Stimulated activated naive B cell treated with anti-CD40 and anti-IgM and Interleukin-4, amounts not matched to agents 10 μg/mL and 1 μg/mL and 100 μg/mL, for 72 hours (primary cell): ENCODE results near the gene TMEM116.
"Not testable (repeated sequence)": the region's sequence is repeated elsewhere in the genome, so short reads cannot be mapped to it uniquely, and the experiment has no call there.

ENCODE experiments used
- ATAC-seq, 2 donors: fragments of 150-1000 bp; cut with Tn5 transposase; replicated peaks; 2 replicates each; pipeline ENCODE4 v1.10.0; 2021; ENCODE audit warnings: moderate library complexity in 1 of 2
- DNase-seq: peaks from one replicate; pipeline ENCODE4 v3.0.0; 2021
- H3K27ac Mint-ChIP-seq: one replicate; pipeline ENCODE4 v1.8.0; 2022; ENCODE audit warnings: mild to moderate bottlenecking, mixed read lengths
- H3K27me3 Mint-ChIP-seq, 2 donors: one replicate each; pipeline ENCODE4 v1.8.0; 2022; ENCODE audit warnings: mixed read lengths in 2 of 2
- H3K36me3 Mint-ChIP-seq, 2 donors: one replicate each; pipeline ENCODE4 v1.8.0; 2022; ENCODE audit warnings: mixed read lengths in 2 of 2, mild to moderate bottlenecking in 1 of 2
- H3K4me1 Mint-ChIP-seq, 2 donors: one replicate each; pipeline ENCODE4 v1.8.0; 2022; ENCODE audit warnings: mixed read lengths in 2 of 2, mild to moderate bottlenecking in 1 of 2
- H3K4me3 Mint-ChIP-seq, 2 donors: one replicate each; pipeline ENCODE4 v1.8.0; 2022; ENCODE audit warnings: mild to moderate bottlenecking in 2 of 2, mixed read lengths in 2 of 2, moderate library complexity in 1 of 2
- H3K9me3 Mint-ChIP-seq, 2 donors: one replicate each; pipeline ENCODE4 v1.8.0; 2022; ENCODE audit warnings: mixed read lengths in 2 of 2, mild to moderate bottlenecking in 1 of 2

The TMEM116 gene

DNA sequence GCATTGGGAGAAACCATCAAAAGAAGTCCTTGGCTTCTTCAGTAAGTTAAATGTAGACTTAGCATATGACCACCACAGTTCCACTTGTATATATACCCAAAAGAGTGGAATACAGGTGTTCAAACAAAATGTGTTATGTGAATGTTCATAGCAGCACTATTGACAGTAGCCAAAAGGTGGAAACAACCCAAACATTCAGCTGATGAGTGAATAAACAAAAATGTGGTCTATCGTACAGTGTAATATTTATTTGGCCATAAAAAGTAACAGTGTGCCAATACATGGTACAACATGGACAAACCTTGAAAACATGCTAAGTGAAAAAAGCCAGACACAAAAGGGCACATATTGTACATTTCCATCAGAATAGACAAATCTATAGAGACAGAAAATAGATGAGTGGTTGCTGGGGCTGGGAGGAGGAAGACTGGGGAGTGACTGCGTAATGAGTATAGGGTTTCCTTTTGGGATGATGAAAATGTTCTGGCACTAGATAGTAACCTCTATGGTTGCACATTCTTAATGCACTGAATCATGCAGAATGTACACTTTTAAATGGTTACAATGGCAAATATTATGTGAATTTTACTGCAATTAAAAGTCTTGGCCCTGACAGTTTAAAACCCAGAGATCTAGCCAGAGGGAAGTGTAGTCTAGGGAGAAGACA, 5.7 kb upstream of the TMEM116 start:
- Mint-ChIP-seq H3K36me3 (peaks cover 39 to 62% of the 10 kb centered on the region in 2 donors), H3K4me1 (peaks cover 51 to 79% of the 10 kb centered on the region in 2 donors), H3K27ac (peak overlapping the region; percentile 75), H3K4me3 (no peak overlapping the region), H3K9me3 (peaks cover 8% of the 10 kb centered on the region in 2 donors), H3K27me3 (no peaks in the 10 kb centered on the region)
- ATAC-seq (no peak), DNase-seq (no peak)

- Mint-ChIP-seq H3K4me3 (peak overlapping the region in 1 of 2 donors; percentile 22), H3K9me3 (peaks cover 8% of the 10 kb centered on the region in 2 donors), H3K27ac (no peak overlapping the region), H3K4me1 (peaks cover 45 to 71% of the 10 kb centered on the region in 2 donors), H3K27me3 (no peaks in the 10 kb centered on the region), H3K36me3 (peaks cover 34 to 56% of the 10 kb centered on the region in 2 donors)
- ATAC-seq, result no peak
- no peak for DNase-seq
Measured at GRCh38 chr12:112017041-112017440, 4.1 kb upstream of the TMEM116 start.

- H3K27me3 Mint-ChIP-seq, result no peaks in the 10 kb centered on the region
- no peak for DNase-seq
- peaks cover 32 to 60% of the 10 kb centered on the region in 2 donors for H3K36me3 Mint-ChIP-seq
- peak overlapping the region; percentile 43 to 97 for H3K4me3 Mint-ChIP-seq
- H3K9me3 Mint-ChIP-seq, result peaks cover 8% of the 10 kb centered on the region in 2 donors
- H3K27ac Mint-ChIP-seq, result peak overlapping the region; percentile 92
- peaks cover 49 to 76% of the 10 kb centered on the region in 2 donors for H3K4me1 Mint-ChIP-seq
- ATAC-seq, result no peak
Measured at GRCh38 chr12:112015938-112016337, 3.0 kb upstream of the TMEM116 start.

- peaks cover 28 to 55% of the 10 kb centered on the region in 2 donors for H3K36me3 Mint-ChIP-seq
- ATAC-seq (peak; percentile 57 to 62), DNase-seq (peak; percentile 56)
- peak overlapping the region; percentile 94 to 97 for H3K4me3 Mint-ChIP-seq
- H3K27ac Mint-ChIP-seq, result peak overlapping the region; percentile 92
- no peaks in the 10 kb centered on the region for H3K27me3 Mint-ChIP-seq
- peaks cover 8% of the 10 kb centered on the region in 2 donors for H3K9me3 Mint-ChIP-seq
- H3K4me1 Mint-ChIP-seq, result peaks cover 36 to 59% of the 10 kb centered on the region in 2 donors
Measured at GRCh38 chr12:112013601-112014402, 837 bp upstream of the TMEM116 start.

- H3K4me1 Mint-ChIP-seq, result peaks cover 30 to 50% of the 10 kb centered on the region in 2 donors
- peaks cover 21 to 39% of the 10 kb centered on the region in 2 donors for H3K36me3 Mint-ChIP-seq
Measured at GRCh38 chr12:112011685-112012084, 1.3 kb downstream of the TMEM116 start.

DNA sequence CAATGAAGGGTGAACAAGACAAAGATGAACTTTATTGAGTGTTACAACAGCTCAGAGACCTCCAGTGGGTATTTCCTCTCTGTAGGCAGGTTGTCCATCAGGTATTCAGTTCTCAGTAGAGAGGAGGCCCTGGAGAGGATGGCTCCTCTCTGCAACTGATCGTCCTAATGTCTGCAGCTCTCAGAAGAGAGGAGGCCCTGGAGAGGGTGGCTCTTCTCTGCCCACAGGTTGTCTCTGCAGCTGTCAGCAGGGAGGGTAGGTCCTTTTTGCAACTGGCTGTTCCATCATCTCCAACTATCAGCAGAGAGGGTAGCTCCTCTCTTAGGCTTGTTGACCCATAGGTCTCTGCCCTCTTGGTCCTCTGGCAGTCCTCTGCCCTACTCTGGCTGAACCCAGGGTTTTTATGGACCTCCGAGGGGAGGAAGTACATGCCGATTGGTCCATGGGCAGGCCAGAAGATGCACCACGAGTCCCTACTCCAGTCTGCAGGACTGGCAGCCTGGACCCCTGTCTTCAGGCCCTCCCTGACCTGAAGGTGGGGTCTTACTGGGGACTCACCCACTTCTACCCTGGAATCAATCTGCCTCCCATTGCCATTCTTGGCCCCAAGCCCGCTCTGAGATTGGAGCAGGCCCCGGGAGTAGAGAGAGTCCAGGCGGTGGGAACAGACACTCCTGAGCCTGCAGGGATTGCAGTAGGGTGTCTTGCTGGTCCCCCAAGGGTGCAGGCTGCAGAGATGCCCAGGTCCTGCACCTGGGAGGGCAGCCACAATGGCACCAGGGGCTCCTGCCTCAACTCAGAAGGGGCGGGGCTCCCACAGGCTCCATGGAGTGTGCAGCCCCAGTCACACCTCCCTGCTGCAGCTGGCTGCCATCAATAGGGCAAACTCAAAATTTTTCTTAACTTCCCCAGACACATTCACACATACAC, 2.3 kb downstream of the TMEM116 start:
- Mint-ChIP-seq H3K9me3 (peaks cover 2% of the 10 kb centered on the region in 2 donors), H3K27ac (no peak overlapping the region), H3K36me3 (peaks cover 12 to 30% of the 10 kb centered on the region in 2 donors), H3K4me3 (no peak overlapping the region), H3K27me3 (no peaks in the 10 kb centered on the region), H3K4me1 (peaks cover 30 to 50% of the 10 kb centered on the region in 2 donors)
- no peak for DNase-seq
- no peak for ATAC-seq

More at GRCh38 chr12:112011685-112012084, 1.3 kb downstream of the TMEM116 start:
- DNase-seq (no peak), ATAC-seq (no peak)
- H3K27ac Mint-ChIP-seq, result no peak overlapping the region
- no peaks in the 10 kb centered on the region for H3K27me3 Mint-ChIP-seq
- H3K9me3 Mint-ChIP-seq, result peaks cover 8% of the 10 kb centered on the region in 2 donors
- H3K4me3 Mint-ChIP-seq, result peak overlapping the region; percentile 94 to 97

DNA sequence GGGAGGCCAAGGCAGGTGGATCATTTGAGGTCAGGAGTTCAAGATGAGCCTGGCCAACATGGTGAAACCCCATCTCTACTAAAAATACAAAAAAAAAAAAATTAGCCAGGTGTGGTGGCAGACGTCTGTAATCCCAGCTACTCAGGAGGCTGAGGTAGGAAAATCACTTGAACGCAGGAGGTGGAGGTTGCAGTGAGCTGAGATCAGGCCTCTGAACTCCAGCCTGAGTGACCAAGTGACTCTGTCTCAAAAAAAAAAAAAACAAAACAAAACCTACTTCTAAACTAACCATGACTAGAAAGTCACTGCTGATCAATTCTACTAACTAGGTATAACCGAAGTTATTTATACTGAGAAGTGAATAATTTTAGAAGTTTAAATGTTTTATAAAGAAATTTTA, 3.4 kb downstream of the TMEM116 start:
- not testable (repeated sequence) for H3K27me3 Mint-ChIP-seq, DNase-seq, ATAC-seq, H3K27ac Mint-ChIP-seq, H3K9me3 Mint-ChIP-seq, H3K4me3 Mint-ChIP-seq
- peaks cover 5 to 22% of the 10 kb centered on the region in 2 donors for H3K36me3 Mint-ChIP-seq
- H3K4me1 Mint-ChIP-seq, result peaks cover 27 to 47% of the 10 kb centered on the region in 2 donors

DNA sequence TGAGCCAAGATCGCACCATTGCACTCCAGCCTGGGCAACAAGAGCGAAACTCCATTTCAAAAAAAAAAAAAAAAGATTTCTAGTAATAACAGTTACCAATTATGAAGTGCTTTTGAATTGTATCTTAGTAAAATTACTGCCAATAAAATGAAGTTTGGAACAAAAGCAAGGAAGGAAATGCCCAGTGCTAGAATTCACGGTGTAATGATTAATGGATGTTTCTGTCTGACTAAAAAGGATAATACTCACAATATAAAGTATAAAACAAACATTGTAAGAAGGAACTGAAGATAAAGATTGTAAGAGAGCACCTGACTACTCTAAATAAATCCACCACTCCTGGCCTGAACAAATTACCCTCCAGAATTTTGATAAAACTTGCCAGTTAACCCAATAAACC, 4.0 kb downstream of the TMEM116 start:
- Mint-ChIP-seq H3K9me3 (no peaks in the 10 kb centered on the region), H3K27me3 (no peaks in the 10 kb centered on the region), H3K27ac (no peak overlapping the region), H3K4me1 (peaks cover 22 to 44% of the 10 kb centered on the region in 2 donors), H3K4me3 (no peak overlapping the region), H3K36me3 (peaks cover 4 to 19% of the 10 kb centered on the region in 2 donors)
- ATAC-seq (no peak), DNase-seq (no peak)

DNA sequence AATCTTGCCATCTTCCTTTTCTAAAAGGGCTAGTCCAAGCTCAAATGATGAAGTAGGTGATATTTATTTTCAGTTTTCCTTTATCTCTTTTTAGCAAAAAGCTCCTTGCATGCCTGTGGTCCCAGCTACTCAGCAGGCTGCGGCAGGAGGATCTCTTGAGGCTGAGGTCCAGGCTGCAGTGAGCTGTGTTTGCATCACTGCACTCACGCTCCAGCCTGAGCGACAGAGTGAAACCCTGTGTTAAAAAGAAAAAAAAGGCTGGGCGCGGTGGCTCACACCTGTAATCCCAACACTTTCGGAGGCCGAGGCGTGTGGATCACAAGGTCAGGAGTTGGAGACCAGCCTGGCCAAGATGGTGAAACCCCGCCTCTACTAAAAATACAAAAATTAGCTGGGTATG, 5.0 kb downstream of the TMEM116 start:
- no peaks in the 10 kb centered on the region for H3K9me3 Mint-ChIP-seq
- no peak overlapping the region for H3K27ac Mint-ChIP-seq
- H3K4me3 Mint-ChIP-seq, result no peak overlapping the region
- DNase-seq (no peak), ATAC-seq (no peak)
- peaks cover 4 to 19% of the 10 kb centered on the region in 2 donors for H3K36me3 Mint-ChIP-seq
- H3K4me1 Mint-ChIP-seq, result peaks cover 22 to 44% of the 10 kb centered on the region in 2 donors
- no peaks in the 10 kb centered on the region for H3K27me3 Mint-ChIP-seq

DNA sequence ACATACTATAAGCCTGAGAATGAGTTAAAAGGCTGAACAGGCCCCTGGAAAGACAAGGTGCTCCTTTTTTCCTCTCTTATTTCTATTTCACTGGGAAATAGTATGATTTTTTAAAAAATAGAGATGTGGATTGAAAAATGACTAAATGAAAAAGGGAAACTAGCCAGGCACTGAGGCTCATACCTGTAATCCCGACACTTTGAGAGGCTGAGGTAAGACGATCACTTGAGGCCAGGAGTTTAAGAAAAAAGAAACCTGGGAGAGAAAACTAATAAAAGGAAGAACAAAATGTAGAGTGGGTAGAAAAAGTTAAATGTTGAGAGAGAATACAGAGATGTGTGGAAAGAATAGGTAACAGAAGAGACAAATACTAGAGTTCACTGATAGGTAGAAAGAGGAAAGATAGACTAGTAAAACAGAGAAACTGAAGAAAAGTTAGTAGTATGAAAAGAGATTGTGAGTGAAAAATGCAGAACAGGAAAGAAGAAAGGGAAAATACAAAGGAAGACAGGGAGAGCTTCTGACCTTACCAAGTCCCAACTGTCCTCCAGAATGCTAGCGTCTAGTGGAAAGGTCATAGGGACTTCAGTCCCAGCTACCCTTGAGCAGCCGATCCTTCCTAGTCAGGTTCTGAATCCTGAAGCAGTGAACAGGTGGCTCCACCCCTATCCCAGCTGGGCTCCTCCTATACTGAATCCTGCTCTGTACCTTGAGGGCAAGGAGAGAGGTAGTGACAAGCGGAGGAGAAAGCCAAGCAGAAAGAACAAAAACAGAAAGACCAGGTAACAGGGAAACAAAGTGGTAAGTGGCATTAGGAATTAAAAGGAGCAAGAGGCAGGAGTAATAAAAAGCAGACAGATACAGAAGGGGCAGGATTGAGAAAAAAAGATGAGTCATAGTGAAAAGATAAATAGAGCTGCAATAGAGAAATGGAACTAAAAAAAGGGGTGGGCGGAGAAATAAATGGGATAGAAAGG, 7.3 kb downstream of the TMEM116 start:
- DNase-seq, result no peak
- peaks cover 16 to 51% of the 10 kb centered on the region in 2 donors for H3K4me1 Mint-ChIP-seq

GRCh38 chr12:112004041-112004440, 8.9 kb downstream of the TMEM116 start:
- Mint-ChIP-seq H3K36me3 (peaks cover 5 to 9% of the 10 kb centered on the region in 2 donors), H3K4me3 (no peak overlapping the region), H3K4me1 (peaks cover 19 to 54% of the 10 kb centered on the region in 2 donors), H3K9me3 (no peaks in the 10 kb centered on the region), H3K27ac (no peak overlapping the region), H3K27me3 (peaks cover 6 to 7% of the 10 kb centered on the region in 2 donors)
- ATAC-seq, result no peak
- no peak for DNase-seq

More for the DNA sequence above, 7.3 kb downstream of the TMEM116 start:
- H3K4me3 Mint-ChIP-seq, result no peak overlapping the region
- peak in 1 of 2 donors; percentile 59 for ATAC-seq
- no peaks in the 10 kb centered on the region for H3K9me3 Mint-ChIP-seq
- no peak overlapping the region for H3K27ac Mint-ChIP-seq
- H3K36me3 Mint-ChIP-seq, result peaks cover 3 to 10% of the 10 kb centered on the region in 2 donors
- H3K27me3 Mint-ChIP-seq, result peaks cover 2 to 3% of the 10 kb centered on the region in 2 donors

DNA sequence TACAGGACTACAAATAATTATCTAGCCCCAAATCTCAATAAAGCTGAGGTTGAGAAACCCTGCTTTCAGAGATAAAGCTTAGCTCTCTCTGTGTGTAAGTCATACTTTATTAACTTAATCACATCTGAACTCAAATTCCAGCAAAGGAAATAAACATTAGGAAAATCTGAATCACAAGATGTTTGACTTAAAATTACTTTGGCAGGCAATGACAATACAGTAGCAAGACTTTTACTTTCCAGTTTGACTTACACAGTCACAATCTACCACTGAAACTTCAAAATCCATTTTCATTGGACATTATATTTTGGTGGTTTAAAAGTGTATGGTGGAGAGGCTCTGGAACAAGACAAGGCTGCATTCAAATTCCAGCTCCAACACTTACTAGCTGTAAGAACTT, 11.4 kb downstream of the TMEM116 start:
- Mint-ChIP-seq H3K4me3 (no peak overlapping the region), H3K27me3 (peaks cover 13% of the 10 kb centered on the region in 2 donors), H3K27ac (no peak overlapping the region), H3K9me3 (no peaks in the 10 kb centered on the region), H3K36me3 (peaks cover 5 to 15% of the 10 kb centered on the region in 2 donors), H3K4me1 (peaks cover 16 to 45% of the 10 kb centered on the region in 2 donors)
- DNase-seq, result no peak
- no peak for ATAC-seq

- ATAC-seq, result no peak
- Mint-ChIP-seq H3K27me3 (peaks cover 13% of the 10 kb centered on the region in 2 donors), H3K4me3 (no peak overlapping the region), H3K9me3 (no peaks in the 10 kb centered on the region), H3K27ac (no peak overlapping the region), H3K36me3 (peaks cover 5 to 15% of the 10 kb centered on the region in 2 donors), H3K4me1 (peaks cover 11 to 37% of the 10 kb centered on the region in 2 donors)
- DNase-seq, result no peak
Measured at GRCh38 chr12:112000820-112001219, 12.1 kb downstream of the TMEM116 start.
